T-cell (primary cell): ENCODE measurements around the gene CBARP. TPM values are rescaled to one million over a fixed set of nuclear protein-coding genes. Genes with fewer than 3 reads are reported as not detected.

Source experiments
- ATAC-seq, 4 experiments: fragments of 200-7000 bp in 3 of 4; fragments of 150-1000 bp in 1 of 4; cut with Tn5 transposase; replicated peaks in 1 of 4; 1 replicate in 3 of 4; 2 replicates in 1 of 4; pipeline ENCODE4 v1.10.0; 2021; ENCODE audit warnings: moderate library complexity in 3 of 4, mild to moderate bottlenecking in 2 of 4, moderate number of reproducible peaks in 1 of 4
- CTCF ChIA-PET, 2 donors: fragments of 300-600 bp; sonication (Branson Sonifier 250); formaldehyde crosslinking; loops; one replicate each; lab custom pipeline; 2022; ENCODE audit warnings: antibody characterized with exemption in 2 of 2; lab: Charles Lee
- POLR2A ChIA-PET, 2 donors: fragments of 300-600 bp; sonication (Branson Sonifier 250); formaldehyde crosslinking; loops; one replicate each; lab custom pipeline; 2022; ENCODE audit warnings: antibody characterized with exemption in 2 of 2; lab: Charles Lee
- DNase-seq, 35 experiments: peaks; one replicate each; pipeline versions ENCODE4 v3.0.0 to v3.0.0-alpha.2; 2013 to 2023
- H3K27ac ChIP-seq: one replicate; pipeline ENCODE4 v1.5.1; 2013; ENCODE audit warnings: low read length
- H3K27me3 ChIP-seq, 2 experiments: replicated peaks in 1 of 2; 1 replicate in 1 of 2; 2 replicates in 1 of 2; pipeline versions ENCODE4 v1.6.1 to v1.7.0; 2013; ENCODE audit warnings: low read length in 1 of 2, mixed read lengths in 1 of 2; ENCODE audit not compliant: control insufficient read depth in 2 of 2, insufficient read depth in 2 of 2; ENCODE audit errors: extremely low read depth in 1 of 2
- H3K36me3 ChIP-seq, 2 donors: 1 replicate in 1 of 2; 2 replicates in 1 of 2; pipeline versions ENCODE4 v1.6.1 to v1.7.0; 2013; ENCODE audit warnings: low read length in 1 of 2; ENCODE audit not compliant: control insufficient read depth in 2 of 2, insufficient read depth in 1 of 2; ENCODE audit errors: extremely low read depth in 1 of 2
- H3K4me1 ChIP-seq, 2 experiments: 1 replicate in 1 of 2; 2 replicates in 1 of 2; pipeline versions ENCODE4 v1.6.1 to v1.7.0; 2013; ENCODE audit warnings: low read length in 2 of 2, mixed read lengths in 1 of 2; ENCODE audit not compliant: insufficient read depth in 2 of 2, control insufficient read depth in 1 of 2; ENCODE audit errors: extremely low read depth in 1 of 2
- H3K4me3 ChIP-seq, 2 donors: 1 replicate in 1 of 2; 2 replicates in 1 of 2; pipeline versions ENCODE4 v1.5.1 to v1.7.0; 2013; ENCODE audit warnings: mild to moderate bottlenecking in 2 of 2, low read length in 1 of 2, moderate library complexity in 1 of 2; ENCODE audit not compliant: control insufficient read depth in 1 of 2; ENCODE audit errors: extremely low read depth in 1 of 2
- H3K9me3 ChIP-seq: 2 replicates; pipeline ENCODE4 v1.7.0; 2013
- H3K27ac Mint-ChIP-seq, 2 donors: one replicate each; pipeline ENCODE4 v1.8.0; 2020 to 2021; ENCODE audit warnings: mild to moderate bottlenecking in 2 of 2, mixed read lengths in 2 of 2
- H3K27me3 Mint-ChIP-seq, 2 donors: one replicate each; pipeline ENCODE4 v1.8.0; 2021 to 2022; ENCODE audit warnings: mixed read lengths in 2 of 2
- H3K36me3 Mint-ChIP-seq: one replicate; pipeline ENCODE4 v1.8.0; 2021; ENCODE audit warnings: mixed read lengths
- H3K4me1 Mint-ChIP-seq, 3 donors: one replicate each; pipeline ENCODE4 v1.8.0; 2020 to 2022; ENCODE audit warnings: mixed read lengths in 3 of 3, mild to moderate bottlenecking in 1 of 3
- H3K4me3 Mint-ChIP-seq, 3 donors: one replicate each; pipeline ENCODE4 v1.8.0; 2020 to 2022; ENCODE audit warnings: mild to moderate bottlenecking in 3 of 3, mixed read lengths in 3 of 3, moderate library complexity in 3 of 3
- H3K9me3 Mint-ChIP-seq, 3 donors: one replicate each; pipeline ENCODE4 v1.8.0; 2020 to 2022; ENCODE audit warnings: mixed read lengths in 3 of 3
- WGBS: methylation state at CpG from one replicate; pipeline ENCODE4 v1.1.5; 2013; ENCODE audit warnings: missing lambda C conversion rate; ENCODE audit not compliant: insufficient coverage; 5-methylcytosine and 5-hydroxymethylcytosine counted together
- total RNA-seq, 35 experiments: library from RNA in 6 of 35; stranded (reverse) in 6 of 35; fragments of 120-200 nt in 1 of 35; gene quantifications; one replicate each; pipeline versions ENCODE4 v1.2.1 to v1.2.4 and lab custom pipeline; 2013 to 2026

Gene CBARP
- total RNA-seq, 5 donors from 2014 or later (not counting 1 experiment from before 2014, with no cell fraction given): 0.08 to 0.36 (median 0.23) TPM; not detected in 1

- Histone ChIP-seq H3K27ac (no peak overlapping the region), H3K27me3 (peaks cover 0 to 30% of the 10 kb centered on the region in 2 experiments), H3K36me3 (no peaks in the 10 kb centered on the region), H3K4me3 (no peak overlapping the region), H3K4me1 (peaks cover 0 to 9% of the 10 kb centered on the region in 2 experiments), H3K9me3 (no peaks in the 10 kb centered on the region)
- Mint-ChIP-seq H3K36me3 (no peaks in the 10 kb centered on the region), H3K9me3 (no peaks in the 10 kb centered on the region), H3K27ac (peak overlapping the region; percentile 36 to 58), H3K27me3 (peaks cover 0 to 8% of the 10 kb centered on the region in 2 donors), H3K4me3 (peak overlapping the region in 1 of 3 donors; percentile 72), H3K4me1 (peaks cover 5 to 24% (median 12%) of the 10 kb centered on the region in 3 donors)
- no peak for ATAC-seq
- WGBS: 83% methylated on average over 9 of the region's 11 CpGs
- no peak for DNase-seq
- ChIA-PET CTCF (no interaction called here), POLR2A (interaction anchor here in 1 of 2 donors (0.7 kb wide), 1 partner anchor 88 kb away, joined by 3 read pairs; no protein-coding TSS in a partner anchor)
These were observed 56.2 kb downstream of the CBARP start for GRCh38 chr19:1181606-1182005.

Other genes starting within 250 kb of the CBARP start
- gene GRIN3B, start 237.6 kb downstream of the CBARP start, total RNA-seq: under 1 TPM in 3 of 5 donors, not detected in 2; 0.07 to 0.44 (median 0.09) TPM
- 100 to 1,000 TPM; 319 to 423 (median 372) TPM for gene TMEM259, start 216.9 kb downstream of the CBARP start, total RNA-seq
- not detected for gene RNU6-2, start 216.5 kb downstream of the CBARP start, total RNA-seq
- gene CNN2, start 211.4 kb downstream of the CBARP start, total RNA-seq: 100 to 1,000 TPM; 239 to 385 (median 314) TPM
- gene ABCA7, start 197.9 kb downstream of the CBARP start, total RNA-seq: 100 to 1,000 TPM; 166 to 217 (median 178) TPM
- gene ARHGAP45, start 170.8 kb downstream of the CBARP start, total RNA-seq: 1,000 to 10,000 TPM in 3 of 5 donors, 100 to 1,000 TPM in 2; 729 to 1,130 (median 1,073) TPM
- gene POLR2E, start 142.6 kb downstream of the CBARP start, total RNA-seq: 100 to 1,000 TPM in 3 of 5 donors, 10 to 100 TPM in 2; 75.7 to 119 (median 101) TPM
- gene GPX4, start 134.0 kb downstream of the CBARP start, total RNA-seq: 100 to 1,000 TPM; 139 to 221 (median 196) TPM
- 100 to 1,000 TPM in 3 of 5 donors, 10 to 100 TPM in 2; 90.2 to 115 (median 106) TPM for gene SBNO2, start 63.7 kb downstream of the CBARP start, total RNA-seq
- 100 to 1,000 TPM in 2 of 5 donors, 10 to 100 TPM in 3; 70.2 to 115 (median 99.5) TPM for gene STK11, start 32.2 kb downstream of the CBARP start, total RNA-seq
- 100 to 1,000 TPM; 117 to 233 (median 155) TPM for gene ATP5F1D, start 3.7 kb upstream of the CBARP start, total RNA-seq
- 100 to 1,000 TPM in 1 of 5 donors, 10 to 100 TPM in 4; 54.0 to 161 (median 66.9) TPM for gene MIDN, start 10.6 kb upstream of the CBARP start, total RNA-seq
- 100 to 1,000 TPM; 477 to 682 (median 657) TPM for gene CIRBP, start 31.3 kb upstream of the CBARP start, total RNA-seq
- gene FAM174C, start 37.5 kb upstream of the CBARP start, total RNA-seq: 10 to 100 TPM; 42.1 to 69.8 (median 60.4) TPM
- gene EFNA2, start 47.9 kb upstream of the CBARP start, total RNA-seq: under 1 TPM in 1 of 5 donors, not detected in 4; 0.38 TPM
- 10 to 100 TPM; 50.3 to 85.5 (median 79.6) TPM for gene NDUFS7, start 145.9 kb upstream of the CBARP start, total RNA-seq
- 10 to 100 TPM; 11.8 to 18.1 (median 13.7) TPM for gene GAMT, start 163.5 kb upstream of the CBARP start, total RNA-seq
- gene DAZAP1, start 169.6 kb upstream of the CBARP start, total RNA-seq: 100 to 1,000 TPM; 153 to 170 (median 161) TPM
- gene RPS15, start 200.4 kb upstream of the CBARP start, total RNA-seq: 1,000 to 10,000 TPM; 1,731 to 2,353 (median 2,282) TPM
- under 1 TPM; 0.08 to 0.29 (median 0.13) TPM for gene APC2, start 212.1 kb upstream of the CBARP start, total RNA-seq
- 10 to 100 TPM; 30.8 to 76.2 (median 71.4) TPM for gene C19orf25, start 241.2 kb upstream of the CBARP start, total RNA-seq